Activated T-helper 1 cell treated with anti-CD3 and anti-CD28 coated beads, Interleukin-12 subunit alpha, Interleukin-12 subunit beta, Interleukin-2, Interleukin-4 antibody, amounts not matched to agents 30 ng/mL and 10 ng/mL and 1 ng/mL, durations not matched to agents 14 hours and 24 hours and 36 hours (primary cell): ENCODE results near the gene CD2. TPM values are rescaled to one million over a fixed set of nuclear protein-coding genes. Genes with fewer than 3 reads are reported as not detected.

Experiments used
- DNase-seq: peaks from one replicate; pipeline ENCODE4 v3.0.0; 2021; ENCODE audit warnings: low spot score
- H3K27ac Mint-ChIP-seq: one replicate; pipeline ENCODE4 v1.8.0; 2021; ENCODE audit warnings: mild to moderate bottlenecking, mixed read lengths
- H3K27me3 Mint-ChIP-seq: one replicate; pipeline ENCODE4 v1.8.0; 2022; ENCODE audit warnings: mild to moderate bottlenecking, moderate library complexity, mixed read lengths; ENCODE audit not compliant: insufficient read depth
- H3K36me3 Mint-ChIP-seq: one replicate; pipeline ENCODE4 v1.8.0; 2021; ENCODE audit warnings: low read depth, mixed read lengths
- H3K4me1 Mint-ChIP-seq: one replicate; pipeline ENCODE4 v1.8.0; 2021; ENCODE audit warnings: low read depth, mixed read lengths
- H3K4me3 Mint-ChIP-seq: one replicate; pipeline ENCODE4 v1.8.0; 2021; ENCODE audit warnings: mild to moderate bottlenecking, moderate library complexity, mixed read lengths
- H3K9me3 Mint-ChIP-seq: one replicate; pipeline ENCODE4 v1.8.0; 2021; ENCODE audit warnings: mixed read lengths
- intact Hi-C: fragments of 100-400 bp; cut with micrococcal nuclease; formaldehyde crosslinking; loops from one replicate; pipeline ENCODE4 v1.15.1; 2024
- total RNA-seq: library from RNA; stranded (reverse); gene quantifications from 2 replicates; pipeline ENCODE4 v1.2.3, GENCODE V29; 2022

Gene CD2
- total RNA-seq, 1 donor from 2014 or later = 651 TPM

GRCh38 chr1:116737020-116737854, 17.0 kb upstream of the CD2 start:
- intact Hi-C loops = loop anchor here (1.0 to 10.0 kb wide), 12 partner anchors 13 to 928 kb away; partner anchors contain the start of genes CD101 and TRIM45
- peaks cover 14% of the 10 kb centered on the region for H3K36me3 Mint-ChIP-seq
- peak overlapping the region; percentile 99 for H3K27ac Mint-ChIP-seq
- peak overlapping the region; percentile 66 for H3K4me3 Mint-ChIP-seq
- no peaks in the 10 kb centered on the region for H3K27me3 Mint-ChIP-seq
- DNase-seq = peak; percentile 70
- H3K4me1 Mint-ChIP-seq = peaks cover 79% of the 10 kb centered on the region
- peaks cover 12% of the 10 kb centered on the region for H3K9me3 Mint-ChIP-seq

GRCh38 chr1:116737855-116738321, 16.3 kb upstream of the CD2 start:
- Mint-ChIP-seq H3K4me3 (peak overlapping the region; percentile 66), H3K9me3 (peaks cover 14% of the 10 kb centered on the region)

GRCh38 chr1:116738673-116739370, 15.4 kb upstream of the CD2 start:
- Mint-ChIP-seq H3K36me3 (peaks cover 24% of the 10 kb centered on the region), H3K4me3 (peak overlapping the region; percentile 66), H3K4me1 (peaks cover 63% of the 10 kb centered on the region), H3K27ac (peak overlapping the region; percentile 99), H3K27me3 (no peaks in the 10 kb centered on the region), H3K9me3 (peaks cover 24% of the 10 kb centered on the region)
- intact Hi-C loops = loop anchor here (1.0 to 10.0 kb wide), 10 partner anchors 15 to 926 kb away; partner anchors contain the start of genes CD2, TRIM45 and TTF2
- DNase-seq = peak; percentile 79

More at GRCh38 chr1:116737855-116738321, 16.3 kb upstream of the CD2 start:
- peak; percentile 44 for DNase-seq
- Mint-ChIP-seq H3K27ac (peak overlapping the region; percentile 99), H3K36me3 (peaks cover 16% of the 10 kb centered on the region), H3K4me1 (peaks cover 72% of the 10 kb centered on the region), H3K27me3 (no peaks in the 10 kb centered on the region)
- intact Hi-C loops = loop anchor here (1.0 to 10.0 kb wide), 18 partner anchors 14 to 927 kb away; partner anchors contain the start of genes CD101, CD2, TRIM45 and TTF2

GRCh38 chr1:116739371-116740012, 14.7 kb upstream of the CD2 start:
- peaks cover 29% of the 10 kb centered on the region for H3K36me3 Mint-ChIP-seq
- H3K27me3 Mint-ChIP-seq = no peaks in the 10 kb centered on the region
- intact Hi-C loops = loop anchor here (2.0 to 10.0 kb wide), 5 partner anchors 183 to 925 kb away; partner anchors contain the start of gene TRIM45
- DNase-seq = no peak
- peak overlapping the region; percentile 66 for H3K4me3 Mint-ChIP-seq
- H3K4me1 Mint-ChIP-seq = peaks cover 61% of the 10 kb centered on the region
- H3K27ac Mint-ChIP-seq = peak overlapping the region; percentile 99
- H3K9me3 Mint-ChIP-seq = peaks cover 31% of the 10 kb centered on the region

GRCh38 chr1:116740296-116740695, 13.9 kb upstream of the CD2 start:
- Mint-ChIP-seq H3K4me1 (peaks cover 61% of the 10 kb centered on the region), H3K27ac (peak overlapping the region; percentile 99), H3K27me3 (no peaks in the 10 kb centered on the region), H3K9me3 (peaks cover 39% of the 10 kb centered on the region), H3K4me3 (peak overlapping the region; percentile 64), H3K36me3 (peaks cover 31% of the 10 kb centered on the region)
- DNase-seq = no peak
- intact Hi-C loops = no loop called here

- intact Hi-C loops = no loop called here
- DNase-seq = no peak
- peaks cover 30% of the 10 kb centered on the region for H3K36me3 Mint-ChIP-seq
- H3K27ac Mint-ChIP-seq = peak overlapping the region; percentile 99
- H3K9me3 Mint-ChIP-seq = peaks cover 43% of the 10 kb centered on the region
- peak overlapping the region; percentile 64 for H3K4me3 Mint-ChIP-seq
- peaks cover 57% of the 10 kb centered on the region for H3K4me1 Mint-ChIP-seq
- no peaks in the 10 kb centered on the region for H3K27me3 Mint-ChIP-seq
Measured at GRCh38 chr1:116740746-116741145, 13.5 kb upstream of the CD2 start.

GRCh38 chr1:116741836-116742565, 12.2 kb upstream of the CD2 start:
- intact Hi-C loops = no loop called here
- H3K27me3 Mint-ChIP-seq = no peaks in the 10 kb centered on the region
- H3K4me1 Mint-ChIP-seq = peaks cover 44% of the 10 kb centered on the region
- H3K4me3 Mint-ChIP-seq = no peak overlapping the region
- peaks cover 55% of the 10 kb centered on the region for H3K9me3 Mint-ChIP-seq
- peaks cover 39% of the 10 kb centered on the region for H3K36me3 Mint-ChIP-seq
- DNase-seq = no peak
- H3K27ac Mint-ChIP-seq = peak overlapping the region; percentile 46

GRCh38 chr1:116743535-116743934, 10.7 kb upstream of the CD2 start:
- Mint-ChIP-seq H3K4me1 (peaks cover 29% of the 10 kb centered on the region), H3K9me3 (peaks cover 70% of the 10 kb centered on the region), H3K27ac (no peak overlapping the region), H3K27me3 (no peaks in the 10 kb centered on the region), H3K36me3 (peaks cover 49% of the 10 kb centered on the region), H3K4me3 (no peak overlapping the region)
- no peak for DNase-seq
- intact Hi-C loops = no loop called here

GRCh38 chr1:116748272-116748671, 6.0 kb upstream of the CD2 start:
- H3K27me3 Mint-ChIP-seq = no peaks in the 10 kb centered on the region
- DNase-seq = no peak
- H3K36me3 Mint-ChIP-seq = peaks cover 43% of the 10 kb centered on the region
- intact Hi-C loops = no loop called here
- no peak overlapping the region for H3K4me3 Mint-ChIP-seq
- no peak overlapping the region for H3K27ac Mint-ChIP-seq
- peaks cover 70% of the 10 kb centered on the region for H3K9me3 Mint-ChIP-seq
- peaks cover 31% of the 10 kb centered on the region for H3K4me1 Mint-ChIP-seq

- Mint-ChIP-seq H3K27ac (peak overlapping the region; percentile 83), H3K9me3 (peaks cover 42% of the 10 kb centered on the region), H3K4me1 (peaks cover 41% of the 10 kb centered on the region), H3K36me3 (peaks cover 49% of the 10 kb centered on the region), H3K27me3 (no peaks in the 10 kb centered on the region), H3K4me3 (peak overlapping the region; percentile 72)
- intact Hi-C loops = no loop called here
- DNase-seq = no peak
Measured at GRCh38 chr1:116751146-116751545, 3.1 kb upstream of the CD2 start.

- H3K4me3 Mint-ChIP-seq = peak overlapping the region; percentile 72
- peaks cover 37% of the 10 kb centered on the region for H3K9me3 Mint-ChIP-seq
- DNase-seq = no peak
- H3K36me3 Mint-ChIP-seq = peaks cover 49% of the 10 kb centered on the region
- intact Hi-C loops = no loop called here
- H3K4me1 Mint-ChIP-seq = peaks cover 41% of the 10 kb centered on the region
- peak overlapping the region; percentile 83 for H3K27ac Mint-ChIP-seq
- H3K27me3 Mint-ChIP-seq = no peaks in the 10 kb centered on the region
Measured at GRCh38 chr1:116751621-116752020, 2.6 kb upstream of the CD2 start.

GRCh38 chr1:116753312-116753711, 918 bp upstream of the CD2 start:
- Mint-ChIP-seq H3K27ac (peak overlapping the region; percentile 97), H3K27me3 (no peaks in the 10 kb centered on the region), H3K4me3 (peak overlapping the region; percentile 97), H3K4me1 (peaks cover 41% of the 10 kb centered on the region), H3K36me3 (peaks cover 52% of the 10 kb centered on the region), H3K9me3 (peaks cover 21% of the 10 kb centered on the region)
- DNase-seq = no peak
- intact Hi-C loops = no loop called here
